SKM-1 (cell line): Measurements from ENCODE around the gene ALPK3.

Source experiments
- DNase-seq: peaks from one replicate; lab custom pipeline; 2025; ENCODE audit not compliant: unreplicated experiment; lab: John Stamatoyannopoulos, UW

ALPK3 gene

DNA sequence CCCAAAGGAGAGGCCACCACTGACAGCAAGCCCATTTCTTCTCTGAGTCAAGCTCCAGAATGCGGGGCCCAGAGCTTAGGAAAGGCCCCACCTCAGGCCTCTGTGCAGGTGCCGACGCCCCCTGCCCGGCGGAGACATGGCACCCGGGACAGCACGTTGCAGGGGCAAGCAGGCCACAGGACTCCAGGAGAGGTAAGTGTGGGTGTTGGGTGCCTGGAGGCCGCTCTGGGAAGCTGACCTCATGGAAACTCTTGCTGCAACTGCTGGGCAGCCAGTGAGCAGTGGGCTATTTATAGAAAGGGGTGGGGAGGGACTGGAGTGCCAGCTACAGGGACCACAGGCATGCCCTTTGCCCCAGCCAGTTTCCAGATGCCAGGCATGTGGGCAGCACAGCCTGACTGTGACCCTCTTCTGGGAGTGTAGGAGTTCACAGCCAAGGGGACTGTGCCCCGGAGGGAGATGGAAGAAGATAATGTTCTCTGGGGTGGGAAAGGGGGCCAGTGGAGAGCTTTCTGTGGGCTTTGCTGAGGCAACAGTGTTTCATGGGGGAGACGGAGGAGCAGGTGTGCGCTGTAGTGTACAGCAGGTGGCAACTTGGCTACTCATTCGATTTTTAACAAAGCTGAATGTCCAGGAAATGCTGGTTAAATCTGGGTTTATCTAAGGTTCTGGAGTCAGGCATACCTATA lies 23.7 kb downstream of the ALPK3 start:
- peak; percentile 54 for DNase-seq

DNA sequence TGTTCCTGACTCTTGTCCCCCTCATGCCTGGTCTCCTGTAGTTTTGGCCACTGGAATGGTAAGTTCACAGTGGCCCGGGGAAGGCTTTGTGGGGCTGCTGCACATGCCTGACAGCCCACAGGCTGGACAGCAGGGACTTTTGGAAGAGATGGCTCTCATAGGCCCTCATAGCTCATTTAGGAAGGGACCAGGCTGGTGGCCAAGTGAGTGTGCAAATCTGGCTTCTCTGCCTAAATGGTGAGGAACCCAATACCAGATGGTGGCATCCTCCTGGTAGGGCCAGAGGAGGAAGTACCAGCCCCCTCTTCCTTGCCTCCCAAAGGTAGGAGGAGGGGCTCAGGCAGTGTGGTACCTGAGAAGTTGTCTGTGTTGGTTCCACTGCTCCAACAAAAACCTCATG lies 25.6 kb downstream of the ALPK3 start:
- no peak for DNase-seq

DNA sequence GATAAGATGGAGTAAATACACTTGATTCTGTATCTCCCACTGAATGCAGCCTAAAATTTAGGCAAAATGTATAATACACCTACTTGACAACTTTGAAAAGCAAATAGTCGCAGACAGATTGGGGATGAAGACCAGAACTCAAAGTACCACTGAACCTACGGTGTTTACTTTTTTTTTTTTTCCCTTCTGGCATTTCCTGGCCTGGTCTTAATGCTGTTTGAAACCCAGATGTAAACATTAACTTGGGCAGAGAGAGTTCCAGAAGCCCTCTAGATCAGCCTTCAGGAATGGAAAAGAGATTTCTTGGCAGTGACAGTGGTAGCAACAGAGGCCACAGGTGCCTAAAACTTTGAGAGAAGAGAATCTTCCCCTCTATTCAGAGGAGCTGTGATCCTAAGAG lies 27.8 kb downstream of the ALPK3 start:
- DNase-seq = no peak

DNA sequence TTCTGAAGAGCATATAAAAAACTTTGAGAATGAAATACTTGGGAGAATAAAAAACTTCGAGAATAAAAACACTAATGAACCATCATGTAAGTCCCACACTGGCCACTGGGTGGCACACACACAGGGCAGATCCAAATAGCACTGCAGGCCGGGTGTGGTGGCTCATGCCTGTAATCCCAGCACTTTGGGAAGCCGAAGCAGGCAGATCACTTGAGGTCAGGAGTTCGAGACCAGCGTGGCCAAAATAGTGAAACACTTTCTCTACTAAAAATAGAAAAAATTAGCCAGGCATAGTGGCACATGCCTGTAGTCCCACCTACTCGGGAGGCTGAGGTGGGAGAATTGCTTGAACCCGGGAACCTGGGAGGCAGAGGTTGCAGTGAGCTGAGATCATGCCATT lies 28.5 kb downstream of the ALPK3 start:
- peak; percentile 34 for DNase-seq

DNA sequence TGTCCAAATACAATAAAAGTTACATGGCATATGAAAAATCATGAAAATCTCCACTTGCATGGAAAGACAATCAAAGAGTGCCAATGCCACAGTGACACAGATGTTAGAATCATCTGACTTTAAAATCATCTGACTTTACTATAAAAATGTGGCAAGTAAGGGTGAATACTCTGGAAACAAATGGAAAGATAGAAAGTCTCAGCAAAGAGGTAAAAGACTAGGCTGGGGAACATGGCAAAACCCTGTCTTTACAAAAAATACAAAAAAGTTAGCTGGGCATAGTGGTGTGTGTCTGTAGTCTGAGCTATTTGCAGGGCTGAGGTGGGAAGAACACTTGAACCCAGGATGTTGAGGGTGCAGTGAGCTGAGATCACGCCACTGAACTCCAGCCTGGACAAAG lies 29.1 kb downstream of the ALPK3 start:
- no peak for DNase-seq

DNA sequence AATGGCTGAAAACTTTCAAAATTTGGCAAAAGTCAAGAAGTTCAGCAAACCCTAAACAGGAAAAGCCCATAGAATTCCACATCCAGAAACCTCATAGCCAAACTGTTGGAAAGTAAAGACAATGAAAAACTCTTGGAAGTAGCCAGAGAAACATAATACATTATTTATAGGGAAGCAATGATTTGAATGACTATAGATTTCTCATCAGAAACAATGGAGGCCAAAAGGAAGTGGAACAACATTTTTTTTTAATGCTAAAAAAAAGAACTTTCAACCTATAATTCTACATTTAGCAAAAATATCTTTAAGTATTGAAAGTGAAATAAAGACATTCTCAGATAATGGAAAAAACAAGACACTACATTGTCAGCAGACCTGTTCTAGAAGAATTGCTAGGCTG lies 30.2 kb downstream of the ALPK3 start:
- DNase-seq = no peak

DNA sequence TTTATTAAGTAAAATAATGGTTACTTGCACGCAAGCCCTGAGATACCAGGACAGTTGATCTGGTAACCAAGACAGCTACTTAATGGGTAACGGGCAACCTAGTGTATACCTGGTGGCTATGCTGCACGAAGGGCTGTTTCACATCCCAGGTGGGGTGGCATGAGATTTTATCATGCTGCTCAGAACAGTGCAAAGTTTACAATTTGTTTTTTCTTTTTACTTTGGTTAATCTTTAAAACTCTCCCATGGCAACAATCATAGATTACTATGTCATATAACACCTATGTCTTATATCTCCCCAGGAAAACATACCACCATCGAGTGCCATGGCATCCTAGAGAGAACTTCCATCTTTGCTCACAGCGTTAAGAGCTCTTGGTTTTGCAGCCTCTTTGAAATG lies 35.1 kb downstream of the ALPK3 start:
- DNase-seq = no peak

DNA sequence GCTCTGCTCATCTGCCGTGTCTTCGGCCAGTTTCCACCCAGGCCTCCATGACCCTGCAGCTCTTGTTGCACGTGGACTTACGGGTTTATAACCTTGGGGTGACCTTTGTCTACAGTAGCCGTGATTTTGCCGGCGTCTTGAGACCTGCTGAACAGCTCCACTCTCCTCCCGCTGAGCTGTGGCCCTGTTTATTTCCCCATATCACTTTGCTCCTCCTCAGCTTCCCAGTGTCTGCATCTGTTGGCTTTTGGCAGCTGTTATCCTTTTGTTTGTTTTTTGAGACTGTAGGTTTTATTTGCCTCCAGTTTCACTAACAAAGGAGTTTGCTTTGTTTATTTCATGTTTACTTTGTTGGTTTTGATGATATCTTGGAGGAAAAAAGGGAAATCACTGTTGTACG lies 38.0 kb downstream of the ALPK3 start:
- DNase-seq = no peak

DNA sequence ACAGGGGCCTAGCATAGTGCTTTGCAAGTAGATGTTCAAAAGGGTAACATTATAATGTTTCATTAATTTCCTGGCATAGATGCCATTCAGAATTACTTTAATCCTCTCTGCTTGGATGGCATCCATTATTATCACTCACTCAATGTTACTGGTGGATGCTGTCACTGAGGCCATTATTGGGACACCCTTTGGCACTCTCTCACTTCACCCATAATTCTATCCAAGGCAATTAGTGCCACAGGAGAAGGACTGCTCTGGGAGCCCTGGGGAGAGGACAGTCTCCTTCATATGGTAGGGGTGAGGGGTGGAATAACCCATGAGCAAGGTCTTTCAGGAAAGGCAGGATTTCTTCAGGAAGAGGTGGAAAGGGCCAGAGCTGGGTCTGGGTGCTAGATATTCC lies 38.6 kb downstream of the ALPK3 start:
- no peak for DNase-seq

DNA sequence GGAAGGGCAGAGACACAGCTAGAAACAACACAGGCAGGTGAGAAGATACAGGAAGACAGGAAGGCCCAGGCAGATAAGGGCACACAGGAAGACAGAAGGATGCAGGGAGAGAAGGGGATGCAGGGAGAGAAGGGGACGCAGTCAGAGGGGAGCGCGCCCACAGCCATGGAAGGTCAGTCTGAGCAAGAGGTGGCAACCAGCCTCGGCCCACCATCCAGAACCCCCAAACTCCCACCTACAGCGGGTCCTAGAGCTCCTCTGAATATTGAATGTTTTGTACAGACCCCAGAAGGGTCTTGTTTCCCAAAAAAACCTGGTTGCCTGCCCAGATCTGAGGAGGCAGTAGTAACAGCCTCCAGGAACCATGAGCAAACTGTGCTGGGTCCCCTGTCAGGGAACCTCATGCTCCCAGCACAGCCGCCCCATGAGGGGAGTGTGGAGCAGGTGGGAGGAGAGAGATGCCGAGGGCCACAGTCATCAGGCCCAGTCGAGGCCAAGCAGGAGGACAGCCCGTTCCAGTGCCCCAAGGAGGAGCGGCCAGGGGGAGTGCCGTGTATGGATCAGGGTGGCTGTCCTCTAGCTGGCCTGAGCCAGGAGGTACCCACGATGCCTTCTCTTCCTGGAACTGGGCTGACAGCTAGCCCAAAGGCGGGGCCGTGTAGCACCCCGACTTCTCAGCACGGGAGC lies 39.7 kb downstream of the ALPK3 start:
- DNase-seq = no peak

DNA sequence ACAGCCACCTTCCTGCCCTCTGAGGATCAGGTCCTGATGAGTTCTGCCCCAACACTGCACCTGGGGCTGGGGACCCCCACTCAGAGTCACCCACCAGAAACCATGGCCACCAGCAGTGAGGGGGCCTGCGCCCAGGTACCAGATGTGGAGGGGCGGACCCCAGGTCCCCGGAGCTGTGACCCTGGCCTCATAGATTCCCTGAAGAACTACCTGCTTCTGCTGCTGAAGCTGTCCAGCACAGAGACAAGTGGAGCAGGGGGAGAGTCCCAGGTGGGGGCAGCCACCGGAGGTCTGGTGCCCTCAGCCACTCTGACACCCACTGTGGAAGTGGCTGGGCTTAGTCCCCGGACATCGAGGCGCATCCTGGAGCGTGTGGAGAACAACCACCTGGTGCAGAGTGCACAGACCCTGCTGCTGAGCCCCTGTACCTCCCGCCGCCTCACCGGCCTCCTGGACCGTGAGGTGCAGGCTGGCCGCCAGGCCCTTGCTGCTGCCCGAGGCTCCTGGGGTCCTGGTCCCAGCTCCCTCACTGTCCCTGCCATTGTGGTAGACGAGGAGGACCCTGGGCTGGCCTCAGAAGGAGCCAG lies 40.4 kb downstream of the ALPK3 start:
- DNase-seq = no peak

DNA sequence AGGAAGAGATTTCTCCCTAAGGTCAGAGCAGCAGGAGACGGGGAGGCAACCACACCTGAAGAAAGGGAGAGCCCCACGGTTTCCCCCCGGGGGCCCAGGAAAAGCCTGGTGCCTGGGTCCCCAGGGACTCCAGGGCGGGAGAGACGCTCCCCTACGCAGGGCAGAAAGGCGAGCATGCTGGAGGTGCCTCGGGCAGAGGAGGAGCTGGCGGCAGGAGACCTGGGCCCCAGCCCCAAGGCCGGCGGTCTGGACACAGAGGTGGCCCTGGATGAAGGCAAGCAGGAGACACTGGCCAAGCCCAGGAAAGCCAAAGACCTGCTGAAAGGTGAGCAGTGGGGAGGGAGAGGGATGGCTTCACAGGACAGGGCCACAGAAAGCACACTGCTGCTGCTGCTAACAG lies 41.1 kb downstream of the ALPK3 start:
- no peak for DNase-seq

DNA sequence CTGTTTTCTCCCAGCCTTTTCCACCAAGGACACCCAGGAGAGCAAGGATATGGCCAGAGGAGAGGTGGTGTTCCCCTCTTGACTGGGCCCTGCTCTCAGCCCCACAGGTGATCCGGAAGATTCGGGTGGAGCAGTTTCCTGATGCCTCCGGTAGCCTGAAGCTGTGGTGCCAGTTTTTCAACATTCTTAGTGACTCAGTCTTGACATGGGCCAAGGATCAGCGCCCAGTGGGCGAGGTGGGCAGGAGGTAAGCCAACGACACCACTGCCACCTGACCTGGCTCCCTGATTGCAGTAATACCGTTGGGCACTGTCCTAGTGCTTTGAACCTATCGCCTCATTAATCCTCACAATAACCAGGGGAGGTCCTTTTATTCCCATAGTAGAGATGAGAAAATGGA lies 42.0 kb downstream of the ALPK3 start:
- no peak for DNase-seq

DNA sequence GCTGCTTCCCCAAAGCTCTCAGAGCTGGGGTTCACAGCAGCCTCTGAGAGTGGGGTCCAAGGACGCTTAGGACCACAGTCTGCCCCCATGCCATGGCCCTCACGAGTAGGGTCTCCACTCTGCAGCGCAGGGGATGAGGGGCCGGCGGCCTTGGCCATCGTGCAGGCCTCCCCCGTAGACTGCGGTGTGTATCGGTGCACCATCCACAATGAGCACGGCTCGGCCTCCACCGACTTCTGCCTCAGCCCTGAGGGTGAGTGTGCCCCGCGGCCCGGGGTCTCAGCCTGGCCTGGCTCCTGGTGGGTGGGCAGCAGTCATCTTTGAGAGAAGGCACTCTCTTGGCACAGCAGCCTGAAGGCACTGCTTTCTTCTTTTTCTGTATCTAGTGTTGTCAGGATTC lies 42.5 kb downstream of the ALPK3 start:
- DNase-seq = no peak

DNA sequence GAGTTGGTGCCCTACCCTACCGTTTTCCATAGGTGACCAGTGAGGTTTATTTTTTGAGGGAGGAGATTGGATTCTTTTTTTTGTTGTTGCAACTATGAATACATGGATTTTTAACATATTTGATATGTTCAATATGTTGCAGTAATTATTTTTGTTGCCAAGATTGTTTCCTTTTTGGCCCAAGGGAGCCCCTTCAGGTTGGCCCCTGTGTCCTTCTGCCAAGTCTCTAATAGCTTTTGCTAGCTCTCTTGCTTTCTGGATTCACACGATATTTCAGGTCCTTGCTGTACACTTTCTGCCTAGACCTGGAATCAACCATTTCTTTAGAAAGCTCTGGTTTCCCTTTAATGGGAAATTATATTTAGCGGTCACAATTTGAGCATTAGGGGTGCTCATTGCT lies 44.6 kb downstream of the ALPK3 start:
- DNase-seq = no peak

DNA sequence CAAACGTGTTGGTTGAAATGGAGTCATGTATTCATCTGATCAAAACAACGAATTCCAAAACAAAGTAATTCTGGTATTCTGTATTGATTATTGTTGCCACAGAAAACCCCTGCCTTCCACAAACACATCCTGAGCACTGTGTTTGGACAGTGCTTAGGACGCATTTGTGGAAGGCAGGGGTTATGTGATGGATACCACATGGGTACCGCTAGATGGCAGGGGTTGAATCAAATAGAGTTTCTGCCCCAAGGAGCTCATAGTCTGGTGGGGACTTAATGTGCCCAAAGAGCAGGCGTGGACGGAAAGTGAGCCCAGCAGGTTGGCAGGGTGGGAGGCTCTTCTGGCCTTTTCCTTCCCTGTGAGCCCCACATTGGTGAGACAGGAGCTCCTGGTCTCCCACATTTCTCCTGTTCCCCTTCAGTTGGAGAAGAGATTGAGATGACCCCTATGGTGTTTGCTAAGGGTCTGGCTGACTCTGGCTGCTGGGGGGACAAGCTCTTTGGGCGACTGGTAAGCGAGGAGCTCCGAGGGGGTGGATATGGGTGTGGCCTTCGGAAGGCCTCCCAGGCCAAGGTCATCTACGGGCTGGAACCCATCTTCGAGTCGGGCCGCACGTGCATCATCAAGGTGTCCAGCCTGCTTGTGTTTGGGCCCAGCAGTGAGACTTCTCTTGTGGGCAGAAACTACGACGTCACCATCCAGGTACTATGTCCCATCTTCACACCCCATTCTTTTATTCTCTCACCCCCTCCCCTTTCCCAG lies 45.2 kb downstream of the ALPK3 start:
- DNase-seq = no peak

DNA sequence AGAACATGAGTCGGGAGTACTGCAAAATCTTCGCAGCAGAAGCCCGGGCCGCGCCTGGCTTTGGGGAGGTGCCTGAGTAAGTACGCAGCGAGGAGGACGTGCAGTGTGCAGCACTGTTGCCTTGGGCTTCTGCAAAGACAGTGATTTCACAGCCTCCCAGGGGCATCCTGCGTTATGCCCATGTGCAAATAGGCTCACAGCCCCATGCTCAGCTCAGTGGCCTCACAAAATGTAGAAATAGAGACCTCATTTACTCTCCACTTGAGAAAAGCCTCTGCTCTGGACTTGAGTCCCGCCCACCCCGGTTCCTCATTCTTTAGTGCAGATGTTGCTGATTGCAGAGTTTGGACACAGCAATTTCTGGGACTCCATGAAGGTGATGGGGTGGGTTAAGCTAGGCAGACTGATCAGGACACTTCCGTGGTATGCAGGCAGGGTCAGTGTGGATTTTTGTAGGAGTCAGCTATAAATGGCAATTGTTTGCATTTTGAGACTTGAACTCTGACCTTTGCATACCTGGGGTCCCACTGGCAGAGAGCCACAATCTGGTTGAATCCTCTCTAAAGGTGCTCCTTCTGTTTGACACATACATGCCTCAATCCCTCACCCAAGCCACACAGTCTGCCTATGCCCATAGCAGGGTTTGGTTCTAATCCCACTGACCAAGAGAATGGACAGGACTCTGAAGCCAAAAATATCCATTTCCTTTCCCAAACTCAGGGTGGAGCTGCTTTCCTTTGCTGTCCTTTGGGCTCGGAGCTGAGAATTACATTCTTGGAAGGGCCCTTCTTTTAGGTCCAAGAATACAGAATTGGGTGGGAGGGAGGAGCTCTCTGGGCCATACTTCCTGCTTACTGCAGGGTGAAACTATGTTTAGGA lies 46.6 kb downstream of the ALPK3 start:
- no peak for DNase-seq

DNA sequence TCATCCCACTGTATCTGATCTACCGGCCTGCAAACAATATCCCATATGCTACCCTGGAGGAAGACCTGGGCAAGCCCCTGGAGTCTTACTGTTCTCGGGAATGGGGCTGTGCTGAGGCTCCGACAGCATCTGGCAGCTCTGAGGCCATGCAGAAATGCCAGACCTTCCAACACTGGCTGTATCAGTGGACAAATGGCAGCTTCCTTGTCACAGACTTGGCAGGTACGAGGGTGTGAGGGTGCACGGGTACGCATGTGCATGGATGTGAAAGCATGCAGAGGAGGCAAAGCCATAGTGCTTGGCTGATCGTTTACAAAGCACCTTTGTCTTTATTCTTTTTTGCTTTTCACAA lies 47.3 kb downstream of the ALPK3 start:
- no peak for DNase-seq

DNA sequence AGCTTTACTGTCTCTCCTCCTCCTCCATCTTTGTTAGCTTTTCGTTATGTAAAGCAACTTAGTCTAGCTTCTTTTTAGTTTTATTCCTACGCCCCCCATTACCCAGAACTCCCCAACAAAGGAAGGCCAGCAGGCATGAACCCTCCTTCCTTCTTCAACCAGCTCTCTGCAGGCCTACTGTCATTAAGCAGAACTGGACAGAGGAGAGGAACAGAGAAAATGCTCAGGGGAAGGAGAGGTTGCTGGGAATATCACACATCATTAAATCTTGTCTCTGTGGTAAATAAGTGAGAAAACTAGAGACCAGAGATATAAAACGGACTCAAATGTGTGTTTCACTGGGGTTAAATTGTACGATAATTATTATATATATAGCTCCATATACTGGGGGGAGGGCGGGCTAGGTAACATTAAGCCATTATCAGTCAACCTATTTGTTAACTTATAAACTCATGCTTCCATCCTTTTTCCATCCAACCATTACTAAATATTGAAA lies 48.0 kb downstream of the ALPK3 start:
- DNase-seq = no peak

DNA sequence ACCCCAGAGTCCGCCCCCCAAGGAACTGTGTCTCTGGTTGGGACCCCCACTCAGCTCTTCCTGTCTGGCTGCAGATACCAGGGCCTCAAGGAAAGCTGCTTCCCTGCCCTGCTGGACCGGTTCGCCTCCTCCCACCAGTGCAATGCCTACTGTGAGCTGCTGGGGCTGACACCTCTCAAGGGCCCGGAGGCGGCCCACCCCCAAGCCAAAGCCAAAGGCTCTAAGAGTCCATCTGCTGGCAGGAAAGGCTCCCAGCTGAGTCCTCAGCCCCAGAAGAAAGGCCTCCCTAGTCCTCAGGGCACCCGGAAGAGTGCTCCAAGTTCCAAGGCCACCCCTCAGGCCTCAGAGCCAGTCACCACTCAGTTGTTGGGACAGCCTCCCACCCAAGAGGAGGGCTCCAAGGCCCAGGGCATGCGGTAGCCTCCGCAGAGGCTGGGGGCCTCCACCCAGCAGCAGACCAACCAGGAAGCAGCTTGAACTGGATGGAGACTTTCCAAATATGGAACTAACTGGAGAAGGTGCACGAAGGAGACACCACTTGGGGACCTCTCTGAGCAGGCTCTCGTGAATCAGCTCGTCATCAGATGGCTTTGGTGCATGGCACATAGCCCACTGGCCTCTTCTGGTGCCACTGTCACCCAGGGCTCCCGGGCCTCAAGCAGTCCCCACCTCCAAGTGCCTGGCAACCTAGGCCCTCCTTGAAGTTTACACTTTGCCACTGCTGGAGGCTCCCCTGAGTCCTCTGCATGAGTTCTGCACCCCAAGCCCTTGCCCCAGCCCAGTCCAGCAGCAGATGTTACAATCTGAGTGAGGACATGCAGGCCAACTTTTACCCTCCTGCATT lies 51.1 kb downstream of the ALPK3 start:
- DNase-seq = no peak
